ENCODE data around the gene OR6Q1.

- TF ChIP-seq, protein P1, sequence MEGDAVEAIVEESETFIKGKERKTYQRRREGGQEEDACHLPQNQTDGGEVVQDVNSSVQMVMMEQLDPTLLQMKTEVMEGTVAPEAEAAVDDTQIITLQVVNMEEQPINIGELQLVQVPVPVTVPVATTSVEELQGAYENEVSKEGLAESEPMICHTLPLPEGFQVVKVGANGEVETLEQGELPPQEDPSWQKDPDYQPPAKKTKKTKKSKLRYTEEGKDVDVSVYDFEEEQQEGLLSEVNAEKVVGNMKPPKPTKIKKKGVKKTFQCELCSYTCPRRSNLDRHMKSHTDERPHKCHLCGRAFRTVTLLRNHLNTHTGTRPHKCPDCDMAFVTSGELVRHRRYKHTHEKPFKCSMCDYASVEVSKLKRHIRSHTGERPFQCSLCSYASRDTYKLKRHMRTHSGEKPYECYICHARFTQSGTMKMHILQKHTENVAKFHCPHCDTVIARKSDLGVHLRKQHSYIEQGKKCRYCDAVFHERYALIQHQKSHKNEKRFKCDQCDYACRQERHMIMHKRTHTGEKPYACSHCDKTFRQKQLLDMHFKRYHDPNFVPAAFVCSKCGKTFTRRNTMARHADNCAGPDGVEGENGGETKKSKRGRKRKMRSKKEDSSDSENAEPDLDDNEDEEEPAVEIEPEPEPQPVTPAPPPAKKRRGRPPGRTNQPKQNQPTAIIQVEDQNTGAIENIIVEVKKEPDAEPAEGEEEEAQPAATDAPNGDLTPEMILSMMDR (IDR thresholded peaks at IDR 0.05): no peak
- no peak for TF ChIP-seq EZH2 (IDR thresholded peaks at IDR 0.05)
- TF ChIP-seq EZH2phosphoT487 (IDR thresholded peaks at IDR 0.05): no peak
These were observed 49.2 kb upstream of the OR6Q1 start for GRCh38 chr11:57981536-57981935.

All from neural progenitor cell (in vitro differentiated cells).